ENCODE measurements around the gene CPZ.

DNA sequence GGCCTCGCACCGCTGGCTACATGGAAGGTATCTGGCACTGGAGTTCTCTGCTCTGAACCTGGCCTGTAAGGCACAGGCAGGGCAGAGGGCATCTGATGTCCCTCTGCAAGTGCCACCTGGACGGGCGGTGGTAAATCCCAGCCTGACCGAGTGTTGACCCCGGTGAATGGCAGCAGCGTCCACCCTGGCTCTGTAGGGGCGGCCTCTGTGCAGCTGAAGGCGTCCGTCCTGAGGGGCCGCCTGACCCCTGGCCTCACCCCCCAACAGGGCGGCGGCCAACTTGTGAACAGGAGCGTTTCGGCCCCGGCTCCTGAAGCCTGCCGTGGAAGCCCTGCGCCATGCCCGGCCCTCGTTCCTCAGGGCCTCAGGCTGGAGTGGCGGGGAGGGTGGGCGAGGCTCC lies 51.4 kb downstream of the CPZ start:
- TF ChIP-seq, protein P1, sequence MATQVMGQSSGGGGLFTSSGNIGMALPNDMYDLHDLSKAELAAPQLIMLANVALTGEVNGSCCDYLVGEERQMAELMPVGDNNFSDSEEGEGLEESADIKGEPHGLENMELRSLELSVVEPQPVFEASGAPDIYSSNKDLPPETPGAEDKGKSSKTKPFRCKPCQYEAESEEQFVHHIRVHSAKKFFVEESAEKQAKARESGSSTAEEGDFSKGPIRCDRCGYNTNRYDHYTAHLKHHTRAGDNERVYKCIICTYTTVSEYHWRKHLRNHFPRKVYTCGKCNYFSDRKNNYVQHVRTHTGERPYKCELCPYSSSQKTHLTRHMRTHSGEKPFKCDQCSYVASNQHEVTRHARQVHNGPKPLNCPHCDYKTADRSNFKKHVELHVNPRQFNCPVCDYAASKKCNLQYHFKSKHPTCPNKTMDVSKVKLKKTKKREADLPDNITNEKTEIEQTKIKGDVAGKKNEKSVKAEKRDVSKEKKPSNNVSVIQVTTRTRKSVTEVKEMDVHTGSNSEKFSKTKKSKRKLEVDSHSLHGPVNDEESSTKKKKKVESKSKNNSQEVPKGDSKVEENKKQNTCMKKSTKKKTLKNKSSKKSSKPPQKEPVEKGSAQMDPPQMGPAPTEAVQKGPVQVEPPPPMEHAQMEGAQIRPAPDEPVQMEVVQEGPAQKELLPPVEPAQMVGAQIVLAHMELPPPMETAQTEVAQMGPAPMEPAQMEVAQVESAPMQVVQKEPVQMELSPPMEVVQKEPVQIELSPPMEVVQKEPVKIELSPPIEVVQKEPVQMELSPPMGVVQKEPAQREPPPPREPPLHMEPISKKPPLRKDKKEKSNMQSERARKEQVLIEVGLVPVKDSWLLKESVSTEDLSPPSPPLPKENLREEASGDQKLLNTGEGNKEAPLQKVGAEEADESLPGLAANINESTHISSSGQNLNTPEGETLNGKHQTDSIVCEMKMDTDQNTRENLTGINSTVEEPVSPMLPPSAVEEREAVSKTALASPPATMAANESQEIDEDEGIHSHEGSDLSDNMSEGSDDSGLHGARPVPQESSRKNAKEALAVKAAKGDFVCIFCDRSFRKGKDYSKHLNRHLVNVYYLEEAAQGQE (IDR thresholded peaks at IDR 0.05; ENCODE audit: insufficient read depth in 1 of 2, low read depth in 2 of 2, low read length in 2 of 2): no peak
- TF ChIP-seq TAF1 (IDR thresholded peaks at IDR 0.05; ENCODE audit: borderline replicate concordance, insufficient read depth, low read length): no peak
- no peak for TF ChIP-seq POLR2AphosphoS5 (IDR thresholded peaks at IDR 0.05; ENCODE audit: low read depth, low read length)
- no peak for TF ChIP-seq FOXP2 (optimal IDR thresholded peaks at IDR 0.05; ENCODE audit: borderline replicate concordance, extremely low read depth, extremely low read length, insufficient read depth)
- no peak for TF ChIP-seq SIN3A (IDR thresholded peaks at IDR 0.05; ENCODE audit: borderline replicate concordance, insufficient read depth, low read length)

Data from PFSK-1 (cell line).